Dendritic cell treated with granulocyte-macrophage colony-stimulating factor and Interleukin-4, amounts not matched to agents 40 ng/mL and 50 ng/mL, for 4 days (primary cell): ENCODE data around the gene PGR.

Experiments
- H3K27ac Mint-ChIP-seq: one replicate; pipeline ENCODE4 v1.8.0; 2022; ENCODE audit warnings: mild to moderate bottlenecking, mixed read lengths
- H3K27me3 Mint-ChIP-seq: one replicate; pipeline ENCODE4 v1.8.0; 2022; ENCODE audit warnings: mild to moderate bottlenecking, mixed read lengths
- H3K36me3 Mint-ChIP-seq: one replicate; pipeline ENCODE4 v1.8.0; 2022; ENCODE audit warnings: low read depth, mixed read lengths
- H3K4me1 Mint-ChIP-seq: one replicate; pipeline ENCODE4 v1.8.0; 2022; ENCODE audit warnings: low read depth, mixed read lengths
- H3K4me3 Mint-ChIP-seq: one replicate; pipeline ENCODE4 v1.8.0; 2022; ENCODE audit warnings: mild to moderate bottlenecking, moderate library complexity, mixed read lengths
- H3K9me3 Mint-ChIP-seq: one replicate; pipeline ENCODE4 v1.8.0; 2022; ENCODE audit warnings: mixed read lengths
- intact Hi-C: fragments of 100-400 bp; cut with micrococcal nuclease; formaldehyde crosslinking; loops from one replicate; pipeline ENCODE4 v1.15.0; 2022

PGR gene

DNA sequence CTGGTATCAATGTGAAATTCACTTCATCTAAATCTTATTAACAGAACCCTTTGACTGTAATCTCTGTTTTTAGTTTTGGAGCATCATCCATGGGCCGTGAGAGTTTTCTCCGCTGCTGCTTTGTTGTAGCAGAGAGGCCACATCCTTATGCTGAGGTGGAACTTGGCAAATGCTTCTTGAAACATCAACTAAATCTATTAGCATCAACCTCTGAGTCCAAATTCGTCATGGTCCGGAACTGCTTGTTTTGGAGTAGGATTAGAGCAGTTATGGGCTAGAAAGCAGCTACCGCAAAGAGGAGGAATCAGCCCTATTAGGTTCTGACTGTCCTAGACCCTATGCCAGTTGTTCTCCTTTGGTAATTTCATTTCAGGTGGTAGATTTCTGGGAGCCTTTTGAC lies 117.7 kb downstream of the PGR start:
- Mint-ChIP-seq H3K4me1 (peaks cover 11% of the 10 kb centered on the region), H3K27ac (no peak overlapping the region), H3K27me3 (no peaks in the 10 kb centered on the region), H3K4me3 (no peak overlapping the region), H3K36me3 (no peaks in the 10 kb centered on the region), H3K9me3 (no peaks in the 10 kb centered on the region)
- intact Hi-C loops, result no loop called here

- Mint-ChIP-seq H3K27ac (no peak overlapping the region), H3K4me3 (no peak overlapping the region), H3K36me3 (no peaks in the 10 kb centered on the region), H3K9me3 (no peaks in the 10 kb centered on the region), H3K27me3 (no peaks in the 10 kb centered on the region), H3K4me1 (peaks cover 11% of the 10 kb centered on the region)
- intact Hi-C loops, result no loop called here
These were observed 118.7 kb downstream of the PGR start for GRCh38 chr11:101010899-101011298.

GRCh38 chr11:101009690-101010055 lies 119.9 kb downstream of the PGR start:
- Mint-ChIP-seq H3K36me3 (no peaks in the 10 kb centered on the region), H3K4me3 (no peak overlapping the region), H3K9me3 (no peaks in the 10 kb centered on the region), H3K4me1 (peaks cover 11% of the 10 kb centered on the region), H3K27ac (no peak overlapping the region), H3K27me3 (no peaks in the 10 kb centered on the region)
- intact Hi-C loops, result no loop called here

GRCh38 chr11:101008961-101009689 lies 120.5 kb downstream of the PGR start:
- H3K4me3 Mint-ChIP-seq, result no peak overlapping the region
- intact Hi-C loops, result no loop called here
- H3K9me3 Mint-ChIP-seq, result no peaks in the 10 kb centered on the region
- H3K27ac Mint-ChIP-seq, result no peak overlapping the region
- no peaks in the 10 kb centered on the region for H3K36me3 Mint-ChIP-seq
- H3K4me1 Mint-ChIP-seq, result peaks cover 11% of the 10 kb centered on the region
- H3K27me3 Mint-ChIP-seq, result no peaks in the 10 kb centered on the region

GRCh38 chr11:101003468-101003867 lies 126.1 kb downstream of the PGR start:
- Mint-ChIP-seq H3K4me3 (no peak overlapping the region), H3K4me1 (no peaks in the 10 kb centered on the region), H3K9me3 (no peaks in the 10 kb centered on the region), H3K27me3 (no peaks in the 10 kb centered on the region), H3K36me3 (no peaks in the 10 kb centered on the region), H3K27ac (no peak overlapping the region)
- intact Hi-C loops, result no loop called here

DNA sequence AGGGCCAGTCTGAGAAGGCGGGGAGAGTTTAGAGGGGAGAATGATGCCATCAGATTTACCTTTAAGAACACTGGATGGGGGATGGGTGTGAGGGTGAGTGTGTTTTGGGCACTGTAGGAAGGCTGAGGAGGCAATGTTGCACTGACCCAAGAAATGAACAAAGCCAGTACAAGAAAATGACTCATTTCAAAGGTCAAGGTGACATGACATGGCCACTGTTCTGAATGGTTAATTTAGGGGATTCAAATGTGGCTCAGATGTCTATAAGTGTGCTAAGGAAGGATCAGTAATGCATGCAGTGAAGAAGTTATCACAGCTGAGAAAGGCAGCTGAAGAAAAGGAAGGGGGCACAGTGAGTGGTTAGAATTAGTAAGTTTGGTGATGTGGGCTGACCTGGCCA lies 129.9 kb downstream of the PGR start:
- Mint-ChIP-seq H3K27ac (no peak overlapping the region), H3K4me1 (no peaks in the 10 kb centered on the region), H3K4me3 (no peak overlapping the region), H3K36me3 (no peaks in the 10 kb centered on the region), H3K9me3 (no peaks in the 10 kb centered on the region), H3K27me3 (no peaks in the 10 kb centered on the region)
- intact Hi-C loops, result no loop called here

DNA sequence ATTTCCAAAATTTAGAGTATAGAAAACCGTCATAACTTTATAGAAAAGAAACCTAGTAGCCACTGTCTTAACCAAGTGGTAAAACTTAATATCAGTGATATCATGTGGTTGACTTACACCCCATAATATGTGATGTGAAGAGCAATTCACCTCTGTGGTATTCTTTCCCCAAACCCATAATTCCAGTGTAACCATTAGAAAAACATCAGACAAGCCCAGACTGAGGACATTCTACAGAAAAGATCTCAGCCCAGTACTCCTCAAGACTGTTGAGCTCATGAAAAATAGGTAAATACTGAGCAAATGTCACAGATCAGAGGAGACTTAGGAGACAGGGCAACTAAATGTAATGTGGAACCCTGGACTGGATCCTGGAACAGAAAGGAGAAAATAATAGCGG lies 134.6 kb downstream of the PGR start:
- no peaks in the 10 kb centered on the region for H3K9me3 Mint-ChIP-seq
- intact Hi-C loops, result no loop called here
- H3K4me1 Mint-ChIP-seq, result no peaks in the 10 kb centered on the region
- no peak overlapping the region for H3K27ac Mint-ChIP-seq
- H3K36me3 Mint-ChIP-seq, result no peaks in the 10 kb centered on the region
- H3K4me3 Mint-ChIP-seq, result no peak overlapping the region
- no peaks in the 10 kb centered on the region for H3K27me3 Mint-ChIP-seq

DNA sequence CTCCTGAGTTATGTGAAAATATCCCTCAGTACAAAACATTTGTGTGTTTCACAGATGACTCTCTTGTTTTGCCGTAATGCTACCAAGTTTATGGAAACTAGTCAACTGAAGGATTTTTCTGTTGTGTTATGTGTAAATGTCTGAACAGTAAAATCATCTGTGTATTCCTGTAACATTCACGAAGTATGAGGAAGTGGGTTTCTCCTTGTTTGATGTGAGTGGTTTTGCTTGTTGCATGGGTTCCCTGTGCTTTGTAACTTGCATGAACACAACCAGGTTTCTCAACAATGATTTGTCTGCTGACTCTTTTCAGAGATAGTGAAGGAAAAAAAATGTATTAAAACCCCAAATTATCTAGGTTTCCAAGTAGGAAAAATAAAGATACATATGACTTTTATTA lies 138.1 kb downstream of the PGR start:
- no peaks in the 10 kb centered on the region for H3K36me3 Mint-ChIP-seq
- H3K4me3 Mint-ChIP-seq, result no peak overlapping the region
- no peak overlapping the region for H3K27ac Mint-ChIP-seq
- H3K9me3 Mint-ChIP-seq, result no peaks in the 10 kb centered on the region
- H3K4me1 Mint-ChIP-seq, result no peaks in the 10 kb centered on the region
- no peaks in the 10 kb centered on the region for H3K27me3 Mint-ChIP-seq
- intact Hi-C loops, result no loop called here

- H3K36me3 Mint-ChIP-seq, result no peaks in the 10 kb centered on the region
- no peaks in the 10 kb centered on the region for H3K4me1 Mint-ChIP-seq
- H3K27ac Mint-ChIP-seq, result no peak overlapping the region
- no peaks in the 10 kb centered on the region for H3K27me3 Mint-ChIP-seq
- H3K9me3 Mint-ChIP-seq, result no peaks in the 10 kb centered on the region
- intact Hi-C loops, result no loop called here
- no peak overlapping the region for H3K4me3 Mint-ChIP-seq
These were observed 138.7 kb downstream of the PGR start for GRCh38 chr11:100990931-100991330.

- no peaks in the 10 kb centered on the region for H3K36me3 Mint-ChIP-seq
- no peak overlapping the region for H3K27ac Mint-ChIP-seq
- H3K4me3 Mint-ChIP-seq, result no peak overlapping the region
- H3K9me3 Mint-ChIP-seq, result no peaks in the 10 kb centered on the region
- H3K27me3 Mint-ChIP-seq, result no peaks in the 10 kb centered on the region
- no peaks in the 10 kb centered on the region for H3K4me1 Mint-ChIP-seq
- intact Hi-C loops, result no loop called here
These were observed 144.9 kb downstream of the PGR start for GRCh38 chr11:100984668-100985067.

GRCh38 chr11:100981196-100981824 lies 148.3 kb downstream of the PGR start:
- Mint-ChIP-seq H3K4me3 (no peak overlapping the region), H3K9me3 (no peaks in the 10 kb centered on the region), H3K4me1 (no peaks in the 10 kb centered on the region), H3K36me3 (no peaks in the 10 kb centered on the region), H3K27me3 (no peaks in the 10 kb centered on the region), H3K27ac (no peak overlapping the region)
- intact Hi-C loops, result no loop called here

GRCh38 chr11:100980156-100980555 lies 149.5 kb downstream of the PGR start:
- H3K4me1 Mint-ChIP-seq, result no peaks in the 10 kb centered on the region
- no peaks in the 10 kb centered on the region for H3K9me3 Mint-ChIP-seq
- no peaks in the 10 kb centered on the region for H3K36me3 Mint-ChIP-seq
- intact Hi-C loops, result no loop called here
- no peak overlapping the region for H3K27ac Mint-ChIP-seq
- no peaks in the 10 kb centered on the region for H3K27me3 Mint-ChIP-seq
- H3K4me3 Mint-ChIP-seq, result no peak overlapping the region
